ENCODE measurements around the gene MAP3K21. TPM values are rescaled to one million over a fixed set of nuclear protein-coding genes. Genes with fewer than 3 reads are reported as not detected.

The MAP3K21 gene
- total and polyA plus RNA-seq, 9 of the 15 experiments (the other 6 are each of a cell fraction or from before 2014, with no cell fraction given) = 0.23 to 0.86 (median 0.49) TPM

DNA sequence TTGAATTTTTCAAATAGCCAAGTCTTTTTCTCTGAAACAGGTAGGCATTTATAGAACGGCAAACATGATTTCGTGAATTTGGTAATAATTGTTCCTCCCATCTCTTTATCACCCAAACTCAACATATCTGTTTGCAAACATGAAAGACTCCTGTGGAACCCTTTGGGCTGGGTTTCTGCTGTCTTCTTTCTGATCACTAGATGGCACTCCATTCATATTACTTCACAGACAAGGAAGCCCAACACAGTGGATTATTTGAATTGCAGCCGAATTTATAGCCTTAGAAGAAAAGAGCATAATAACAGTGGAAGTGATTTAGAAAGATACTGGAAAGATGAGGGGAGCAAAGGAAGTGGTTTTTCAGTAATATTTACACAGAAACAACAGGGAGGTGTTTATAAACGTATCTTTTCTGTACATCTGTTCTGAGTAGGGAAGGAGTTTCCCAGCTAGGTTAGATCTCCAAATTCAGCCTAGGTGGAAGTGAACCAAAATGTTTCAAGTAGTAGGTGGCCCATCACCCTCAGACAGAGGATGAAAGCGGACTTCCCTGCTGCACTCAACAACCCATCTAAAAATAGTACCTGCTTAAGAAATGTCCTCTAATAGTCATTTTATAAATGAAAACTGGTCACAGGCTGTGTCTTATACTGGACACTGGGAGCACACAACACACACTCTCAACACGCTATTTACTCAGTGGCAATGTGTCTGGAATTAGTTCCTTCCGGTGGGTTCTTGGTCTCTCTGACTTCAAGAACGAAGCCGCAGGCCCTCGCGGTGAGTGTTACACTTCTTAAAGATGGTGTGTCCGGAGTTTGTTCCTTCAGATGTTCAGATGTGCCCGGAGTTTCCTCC lies 67.6 kb downstream of the MAP3K21 start (continued):
- TF ChIP-seq REST (IDR thresholded peaks at IDR 0.05; ENCODE audit: borderline replicate concordance) = peak; percentile 78
- no peak for TF ChIP-seq REST (CRISPR knock-in tag; IDR thresholded peaks at IDR 0.05; ENCODE audit: low read depth)
- TF ChIP-seq CTCF (IDR thresholded peaks at IDR 0.05 in 2 of 3, conservative IDR thresholded peaks at IDR 0.05 in 1 of 3; ENCODE audit: insufficient read depth in 2 of 3, low read depth in 1 of 3, low read length in 3 of 3) = peak; percentile 80 to 91 (median 83)
- no peak for TF ChIP-seq BDP1 (IDR thresholded peaks at IDR 0.05; ENCODE audit: insufficient read depth, insufficient read length)
- TF ChIP-seq MNT (conservative IDR thresholded peaks at IDR 0.05) = 0 out of 4 replicates have a peak, but pooled peaks of 1 of the 2 experiments have one; percentile 24
- TF ChIP-seq RAD21 (CRISPR knock-in tag; conservative IDR thresholded peaks at IDR 0.05 in 1 of 2, IDR thresholded peaks at IDR 0.05 in 1 of 2) = peak; percentile 94 to 95
